Right cardiac atrium (tissue), 5 donors: ENCODE data around the gene GINS1. TPM values are rescaled to one million over a fixed set of nuclear protein-coding genes. Genes with fewer than 3 reads are reported as not detected.

Source experiments
- ATAC-seq, 2 donors: fragments of 200-7000 bp; cut with Tn5 transposase; one replicate each; pipeline versions ENCODE4 v1.8.0 to v1.9.1; 2020; ENCODE audit warnings: moderate library complexity in 2 of 2, mild to moderate bottlenecking in 1 of 2
- DNase-seq, 3 donors: peaks; one replicate each; pipeline ENCODE4 v3.0.0-alpha.2; 2020
- H3K27ac ChIP-seq: one replicate; pipeline ENCODE4 v1.5.1; 2013; ENCODE audit warnings: mild to moderate bottlenecking, low read length, control low read depth, moderate library complexity
- H3K27me3 ChIP-seq: one replicate; pipeline ENCODE4 v1.6.1; 2013; ENCODE audit not compliant: control insufficient read depth, insufficient read depth
- H3K4me1 ChIP-seq: one replicate; pipeline ENCODE4 v1.6.1; 2013; ENCODE audit warnings: low read length; ENCODE audit not compliant: control insufficient read depth, insufficient read depth
- H3K4me3 ChIP-seq: one replicate; pipeline ENCODE4 v1.5.1; 2013; ENCODE audit warnings: low read length, control low read depth
- H3K9me3 ChIP-seq: one replicate; pipeline ENCODE4 v1.6.1; 2013; ENCODE audit warnings: low read length; ENCODE audit not compliant: control insufficient read depth
- WGBS: extraction: QIAGEN DNeasy Blood & Tissue Kit; methylation state at CpG from one replicate; pipeline ENCODE4 v1.1.7; 2013; 5-methylcytosine and 5-hydroxymethylcytosine counted together
- intact Hi-C, 4 donors: fragments of 100-400 bp; cut with DNase I; formaldehyde crosslinking; loops; one replicate each; pipeline versions ENCODE4 v1.11.0 to v1.14.0; 2022 to 2023
- polyA plus RNA-seq: library from polyadenylated mRNA; stranded (reverse); fragments of 200-250 nt; gene quantifications from one replicate; pipeline ENCODE4 v1.2.3, GENCODE V29; 2013
- total RNA-seq, 4 donors: library from RNA; stranded (reverse); fragmentation: NEBNext Ultra II Directional; extraction: Animal tissue kit (Norgen Biotek cat#: 25700); gene quantifications; one replicate each; pipeline ENCODE4 v1.2.1, GENCODE V29; 2021
- donor health status: healthy with polysubstance abuse.
- donor health status: DM: no; HTN: yes; CAD: no.
- donor health status: DM: no; HTN: no; CAD: no.
- donor health status: DM: no; HTN: yes; CAD: no; lungs with severe emphysema.
- donor health status: DM: yes; HTN: yes; CAD: no.

GINS1 gene
- total and polyA plus RNA-seq, 5 donors: 0.45 to 0.85 (median 0.54) TPM

DNA sequence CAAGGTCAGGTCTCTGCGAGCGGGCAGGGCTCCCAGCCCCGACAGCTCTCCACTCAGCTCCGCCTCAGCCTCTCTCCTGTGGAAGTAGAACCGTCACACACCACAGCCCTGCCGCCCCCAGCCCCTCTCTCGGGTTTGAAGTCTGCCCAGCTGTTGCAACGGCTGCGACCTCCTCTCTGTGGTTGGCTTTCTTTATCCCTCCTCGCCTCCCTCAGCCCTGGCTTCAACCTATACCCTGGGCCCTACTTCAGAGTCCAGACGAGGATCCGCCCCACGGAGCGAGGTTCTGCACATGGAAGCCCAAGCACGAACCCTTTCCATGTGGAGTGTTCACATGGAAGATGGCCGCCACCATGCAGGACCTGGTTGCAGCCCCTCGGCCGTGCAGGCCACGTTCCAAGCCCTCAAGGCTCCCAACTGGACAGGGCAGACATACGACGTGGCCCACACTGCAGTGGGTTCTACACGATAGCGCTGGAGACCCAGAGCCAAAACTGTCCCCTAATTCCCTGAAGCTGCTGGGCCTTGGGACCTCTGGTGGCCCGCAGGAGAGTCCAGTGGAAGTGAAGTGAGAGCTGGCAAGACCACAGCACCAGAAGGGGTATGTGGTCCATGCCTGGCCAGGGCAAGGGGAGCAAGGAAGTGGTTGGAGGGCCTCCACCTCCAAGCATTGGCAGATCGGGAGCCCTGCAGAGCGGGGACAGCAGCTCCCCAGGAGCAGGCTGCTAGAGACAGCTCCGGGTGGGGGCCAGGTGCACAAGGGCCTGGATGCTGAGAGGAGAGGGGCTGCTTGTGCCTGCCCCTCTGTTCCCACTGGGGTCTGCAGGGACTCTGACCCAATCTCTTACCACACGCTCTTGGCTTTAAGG lies 69.8 kb downstream of the GINS1 start:
- no peaks in the 10 kb centered on the region for H3K4me1 ChIP-seq
- 94% methylated on average over 28 of the region's 28 CpGs for WGBS
- DNase-seq (peak in 2 of 3 donors; percentile 29 to 36), ATAC-seq (no peak)
- no peaks in the 10 kb centered on the region for H3K9me3 ChIP-seq
- H3K4me3 ChIP-seq: no peak overlapping the region
- H3K27me3 ChIP-seq: no peaks in the 10 kb centered on the region
- intact Hi-C loops: no loop called here
- no peak overlapping the region for H3K27ac ChIP-seq

DNA sequence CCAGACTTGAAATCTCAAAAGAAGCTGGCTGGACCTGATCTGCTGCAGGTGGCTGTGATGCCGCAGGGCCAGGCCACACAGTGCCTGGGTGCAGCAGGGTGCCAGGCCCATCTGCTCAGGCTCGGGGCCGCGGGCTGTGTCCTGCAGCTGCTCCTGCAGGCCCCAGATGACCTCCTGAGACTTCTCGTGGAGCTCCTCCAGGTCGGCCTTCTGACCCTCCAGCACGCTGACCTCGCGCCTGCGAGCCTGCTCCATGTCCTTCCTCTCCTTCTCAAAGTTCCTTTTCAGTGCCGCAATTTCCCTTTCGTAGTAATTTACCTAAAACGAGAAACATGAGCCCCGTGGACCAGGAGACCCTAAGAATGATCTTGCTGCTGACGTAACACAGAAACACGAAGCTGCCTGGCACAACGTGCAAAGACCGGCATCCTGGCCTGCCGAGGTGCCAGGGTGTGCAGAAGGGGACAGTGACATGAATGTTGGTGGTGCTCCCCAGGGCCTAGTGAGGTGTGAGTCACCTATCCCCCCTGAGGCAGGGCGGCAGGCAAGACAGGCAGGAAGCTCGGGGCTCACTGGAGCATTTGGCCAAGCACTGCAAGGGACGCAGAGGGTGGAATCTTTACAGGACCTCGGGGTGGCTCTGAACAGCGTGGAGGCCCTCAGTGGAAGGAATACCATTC lies 71.6 kb downstream of the GINS1 start:
- no peak overlapping the region for H3K27ac ChIP-seq
- no peak for ATAC-seq
- H3K4me1 ChIP-seq: no peaks in the 10 kb centered on the region
- H3K9me3 ChIP-seq: no peaks in the 10 kb centered on the region
- H3K4me3 ChIP-seq: no peak overlapping the region
- DNase-seq: peak in 2 of 3 donors; percentile 28 to 33
- no peaks in the 10 kb centered on the region for H3K27me3 ChIP-seq
- 91% methylated on average over 24 of the region's 24 CpGs for WGBS
- intact Hi-C loops: no loop called here

DNA sequence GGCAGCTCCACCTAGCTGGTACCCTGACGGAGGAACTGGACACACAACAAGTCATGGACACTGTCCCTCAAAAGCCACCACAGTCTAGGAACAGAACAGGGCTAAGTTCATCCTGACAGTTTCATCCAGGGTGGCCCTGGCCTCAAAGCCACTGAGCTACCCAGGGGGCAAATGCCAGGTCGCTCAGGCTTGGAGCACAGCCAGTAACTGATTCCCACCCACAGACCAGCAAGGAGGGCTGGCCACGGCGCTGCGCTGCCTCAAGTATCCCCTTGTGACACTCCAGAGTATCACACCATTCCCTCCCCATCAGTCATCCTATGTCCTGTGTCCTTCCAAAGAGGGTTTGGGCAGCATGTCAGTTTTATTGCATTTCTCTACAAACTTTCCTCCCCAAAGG lies 72.2 kb downstream of the GINS1 start:
- 85% methylated on average over 5 of the region's 5 CpGs for WGBS

DNA sequence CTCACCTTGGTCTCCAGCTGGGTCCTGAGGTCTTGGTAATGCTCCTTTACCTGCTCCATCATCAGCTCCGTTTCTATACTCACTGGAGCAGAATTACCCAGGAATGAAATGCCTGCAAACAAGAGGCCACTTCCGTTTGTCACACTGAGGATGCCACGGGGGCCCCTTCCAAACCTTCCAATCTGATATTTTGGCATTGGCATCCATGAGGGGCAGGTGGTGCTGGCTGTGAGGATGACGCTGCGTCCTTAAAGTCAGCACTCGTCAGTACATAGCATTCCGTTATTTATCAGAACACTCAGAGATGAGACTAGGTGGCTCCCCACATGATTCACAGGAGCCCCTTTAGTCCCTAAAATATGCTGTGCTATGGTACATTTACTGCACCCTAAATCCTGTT lies 72.7 kb downstream of the GINS1 start:
- no peak overlapping the region for H3K27ac ChIP-seq
- H3K4me1 ChIP-seq: no peaks in the 10 kb centered on the region
- DNase-seq (peak in 1 of 3 donors; percentile 1), ATAC-seq (peak in 1 of 2 donors; percentile 6)
- H3K27me3 ChIP-seq: no peaks in the 10 kb centered on the region
- 73% methylated on average over 7 of the region's 7 CpGs for WGBS
- H3K9me3 ChIP-seq: no peaks in the 10 kb centered on the region
- no peak overlapping the region for H3K4me3 ChIP-seq
- intact Hi-C loops: no loop called here

More for the DNA sequence above, 72.2 kb downstream of the GINS1 start:
- no peaks in the 10 kb centered on the region for H3K4me1 ChIP-seq
- no peak overlapping the region for H3K27ac ChIP-seq
- DNase-seq: peak in 2 of 3 donors; percentile 12 to 24
- no peak for ATAC-seq
- no peak overlapping the region for H3K4me3 ChIP-seq
- intact Hi-C loops: no loop called here
- H3K9me3 ChIP-seq: no peaks in the 10 kb centered on the region
- H3K27me3 ChIP-seq: no peaks in the 10 kb centered on the region

DNA sequence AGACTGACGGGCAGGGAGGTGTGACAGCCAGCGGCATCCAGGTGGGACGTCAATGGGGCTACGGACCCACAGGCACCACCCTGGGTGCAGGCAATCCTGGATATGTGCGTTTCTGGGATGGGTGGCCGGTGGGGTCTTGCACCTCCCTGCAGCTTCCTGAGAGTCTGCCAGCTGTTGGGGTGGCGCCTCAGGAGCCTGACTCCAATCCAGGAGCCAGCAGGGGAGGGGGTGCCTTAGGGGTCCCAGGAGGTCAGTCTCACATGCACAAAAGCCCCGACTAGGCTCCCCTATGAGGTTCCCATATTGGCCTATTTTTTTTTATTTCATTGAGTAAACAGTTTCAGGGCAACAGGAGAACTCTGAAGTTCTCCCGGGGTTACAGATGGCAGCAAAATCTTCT lies 73.3 kb downstream of the GINS1 start:
- H3K9me3 ChIP-seq: no peaks in the 10 kb centered on the region
- H3K4me1 ChIP-seq: no peaks in the 10 kb centered on the region
- WGBS: 81% methylated on average over 9 of the region's 9 CpGs
- H3K27ac ChIP-seq: no peak overlapping the region
- intact Hi-C loops: no loop called here
- ATAC-seq: no peak
- no peak overlapping the region for H3K4me3 ChIP-seq
- H3K27me3 ChIP-seq: no peaks in the 10 kb centered on the region
- DNase-seq: peak in 1 of 3 donors; percentile 21

DNA sequence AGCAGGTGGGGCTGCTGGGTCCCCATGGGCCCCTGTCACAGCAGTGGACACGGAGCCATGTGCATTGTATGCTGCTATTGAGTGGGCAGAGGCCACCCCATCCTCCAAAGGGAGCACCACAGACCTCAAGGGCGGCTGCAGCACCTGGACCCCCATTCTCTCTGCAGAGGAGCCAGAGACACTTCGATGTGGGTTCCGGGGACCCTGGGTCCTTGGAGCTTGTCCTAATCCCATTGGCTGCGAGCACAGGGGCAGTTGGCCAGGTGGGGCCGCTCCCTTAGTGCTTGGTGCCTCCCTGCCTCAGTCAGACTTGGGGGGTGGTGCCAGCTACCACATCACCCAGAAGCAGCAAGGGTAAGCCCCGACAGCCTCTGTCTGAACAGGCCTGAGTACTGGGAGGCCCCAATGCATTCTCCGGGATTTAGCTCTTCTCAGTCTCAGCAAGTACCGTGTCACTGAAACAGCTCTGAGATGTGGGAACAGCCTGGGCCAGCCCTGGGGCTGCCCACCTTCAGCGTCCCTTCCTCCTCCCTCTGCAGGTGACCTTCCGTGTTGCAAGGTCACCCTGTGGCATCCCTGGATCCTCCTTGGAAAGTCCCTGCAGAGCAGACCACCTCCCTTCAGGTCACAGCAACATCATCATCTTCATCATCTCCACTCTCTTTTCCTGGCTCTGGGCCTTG lies 73.9 kb downstream of the GINS1 start:
- DNase-seq (peak in 1 of 3 donors; percentile 31), ATAC-seq (no peak)
- H3K27ac ChIP-seq: no peak overlapping the region
- WGBS: 93% methylated on average over 11 of the region's 11 CpGs
- intact Hi-C loops: no loop called here
- H3K4me3 ChIP-seq: no peak overlapping the region
- no peaks in the 10 kb centered on the region for H3K27me3 ChIP-seq
- no peaks in the 10 kb centered on the region for H3K4me1 ChIP-seq
- H3K9me3 ChIP-seq: no peaks in the 10 kb centered on the region

DNA sequence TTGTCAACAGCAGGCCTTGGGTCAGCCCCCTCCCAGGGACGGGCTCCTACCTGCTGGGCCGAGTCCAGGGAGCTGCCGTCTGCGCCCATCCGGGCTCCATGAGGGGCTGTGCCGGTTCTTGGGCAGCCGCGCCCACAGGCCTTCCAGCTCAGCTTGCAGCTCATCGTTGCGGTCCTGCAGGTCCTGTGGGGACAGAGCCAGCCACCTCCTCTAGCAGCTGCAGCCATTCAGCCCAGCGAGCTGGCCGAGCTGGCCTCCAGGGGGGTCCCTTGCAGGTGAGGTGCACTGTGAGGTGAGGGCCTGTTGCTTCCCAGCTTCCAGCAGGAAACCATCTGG lies 74.4 kb downstream of the GINS1 start:
- intact Hi-C loops: no loop called here
- no peak overlapping the region for H3K27ac ChIP-seq
- no peak for ATAC-seq

DNA sequence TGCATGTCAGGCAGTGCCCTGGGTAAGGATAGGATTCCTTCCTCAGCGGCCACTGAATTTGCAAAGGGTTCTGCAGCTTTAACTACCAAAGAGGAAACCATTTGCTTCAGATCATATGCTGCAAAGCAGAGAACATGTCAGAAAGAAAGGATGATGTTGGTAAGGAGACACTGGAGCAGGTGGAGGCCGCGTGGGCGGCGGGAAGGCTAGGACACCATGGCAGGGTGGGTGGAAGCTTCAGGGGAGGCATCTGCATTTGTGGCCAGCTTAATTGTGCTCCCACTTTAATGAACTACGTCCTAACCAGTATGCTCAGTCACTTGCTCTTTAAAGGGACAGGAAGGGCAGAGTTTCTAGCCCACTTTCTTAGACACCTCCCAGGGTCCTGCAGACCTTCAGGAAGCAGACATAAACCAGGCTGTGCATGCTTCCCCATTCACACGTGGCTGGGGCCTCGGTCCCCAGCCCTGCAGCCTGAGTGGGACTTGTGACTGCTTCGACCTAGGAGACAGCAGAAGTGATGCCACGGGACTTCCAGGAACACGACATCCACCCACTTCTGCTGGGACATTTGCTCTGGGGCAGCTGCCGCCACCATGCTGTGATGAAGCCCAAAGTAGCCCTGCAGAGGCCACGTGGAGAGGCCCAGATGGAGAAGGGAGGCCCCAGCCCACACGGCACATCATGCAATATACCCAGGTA lies 76.1 kb downstream of the GINS1 start:
- 88% methylated on average over 14 of the region's 14 CpGs for whole genome bisulfite sequencing
- DNase-seq (peak in 1 of 3 donors; percentile 12), ATAC-seq (no peak)
- no peaks in the 10 kb centered on the region for H3K27me3 ChIP-seq
- H3K9me3 ChIP-seq: no peaks in the 10 kb centered on the region
- intact Hi-C loops: no loop called here
- H3K27ac ChIP-seq: no peak overlapping the region
- H3K4me3 ChIP-seq: no peak overlapping the region
- no peaks in the 10 kb centered on the region for H3K4me1 ChIP-seq

More for the DNA sequence above, 74.4 kb downstream of the GINS1 start:
- 93% methylated on average over 12 of the region's 12 CpGs for WGBS
- Histone ChIP-seq H3K9me3 (no peaks in the 10 kb centered on the region), H3K4me3 (no peak overlapping the region), H3K4me1 (no peaks in the 10 kb centered on the region), H3K27me3 (no peaks in the 10 kb centered on the region)
- peak in 1 of 3 donors; percentile 33 for DNase-seq

- Histone ChIP-seq H3K27ac (no peak overlapping the region), H3K27me3 (no peaks in the 10 kb centered on the region), H3K9me3 (no peaks in the 10 kb centered on the region), H3K4me3 (no peak overlapping the region), H3K4me1 (no peaks in the 10 kb centered on the region)
- intact Hi-C loops: no loop called here
- peak in 1 of 3 donors; percentile 13 for DNase-seq
- 89% methylated on average over 9 of the region's 9 CpGs for WGBS
- no peak for ATAC-seq
Observed at GRCh38 chr20:25484224-25484846, 76.9 kb downstream of the GINS1 start.

DNA sequence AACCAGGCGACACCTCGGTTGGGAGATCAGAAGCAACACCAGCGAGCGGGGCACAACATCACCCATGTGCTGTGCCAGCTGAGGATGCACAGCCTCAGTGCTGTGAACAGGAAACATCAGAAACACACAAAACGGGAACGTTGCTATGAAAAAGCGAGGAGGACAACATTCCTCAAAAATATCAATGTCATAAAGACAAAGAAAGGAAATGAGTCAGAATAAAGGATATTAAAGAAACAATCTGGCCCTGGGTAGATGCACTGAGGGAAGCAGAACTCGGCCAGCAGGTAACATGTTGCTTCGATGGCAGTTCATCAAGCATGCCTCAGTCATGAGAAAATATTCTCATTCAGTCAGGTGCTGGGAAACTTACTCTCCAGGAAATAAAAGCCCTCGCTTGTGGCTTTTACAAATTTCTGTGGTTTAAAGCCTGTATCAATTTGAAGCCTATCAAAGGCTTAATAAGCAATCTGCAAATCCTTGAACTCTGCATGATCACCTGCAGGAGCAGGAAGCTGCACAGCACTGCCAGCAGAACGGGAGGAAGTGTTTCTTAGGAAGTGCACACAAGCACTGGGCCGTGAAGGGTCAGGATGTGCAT lies 77.5 kb downstream of the GINS1 start:
- no peak for DNase-seq
- Histone ChIP-seq H3K27ac (no peak overlapping the region), H3K27me3 (no peaks in the 10 kb centered on the region), H3K9me3 (no peaks in the 10 kb centered on the region), H3K4me1 (no peaks in the 10 kb centered on the region), H3K4me3 (no peak overlapping the region)
- 58% methylated on average over 12 of the region's 12 CpGs for WGBS
- intact Hi-C loops: no loop called here
- ATAC-seq: no peak
